CD4-positive, alpha-beta T cell treated with Interleukin-15 for 4 hours (primary cell): ENCODE results near the gene CCDC149.

Source experiments
- DNase-seq: peaks from one replicate; pipeline ENCODE4 v3.0.0-alpha.2; 2020; ENCODE audit warnings: low spot score

Gene CCDC149

GRCh38 chr4:24912252-24913118 lies at the start of gene CCDC149:
TSS of gene CCDC149 (minus strand) at chr4:24913042. CDS start at chr4:24912864, 178 bp downstream.
- DNase-seq: no peak

DNA sequence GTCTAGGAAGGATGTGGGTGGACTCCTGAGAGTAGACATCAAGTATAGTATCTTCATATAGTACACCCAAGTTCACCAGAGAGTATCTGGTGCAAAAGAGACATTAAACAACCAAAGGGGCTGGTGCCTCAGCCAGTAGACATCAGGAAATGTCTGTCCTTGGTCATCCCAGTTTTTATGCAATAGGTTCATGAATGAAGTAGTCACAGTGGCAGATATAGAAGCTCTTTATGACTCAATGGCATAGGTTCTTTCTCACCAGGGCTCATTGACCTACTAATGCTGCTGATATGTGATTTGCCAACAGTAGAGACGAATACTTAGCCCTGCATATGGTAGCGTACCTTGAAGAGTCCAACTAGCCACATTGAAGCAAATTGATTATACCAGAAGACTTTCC lies 45.0 kb upstream of the CCDC149 start:
- no peak for DNase-seq

DNA sequence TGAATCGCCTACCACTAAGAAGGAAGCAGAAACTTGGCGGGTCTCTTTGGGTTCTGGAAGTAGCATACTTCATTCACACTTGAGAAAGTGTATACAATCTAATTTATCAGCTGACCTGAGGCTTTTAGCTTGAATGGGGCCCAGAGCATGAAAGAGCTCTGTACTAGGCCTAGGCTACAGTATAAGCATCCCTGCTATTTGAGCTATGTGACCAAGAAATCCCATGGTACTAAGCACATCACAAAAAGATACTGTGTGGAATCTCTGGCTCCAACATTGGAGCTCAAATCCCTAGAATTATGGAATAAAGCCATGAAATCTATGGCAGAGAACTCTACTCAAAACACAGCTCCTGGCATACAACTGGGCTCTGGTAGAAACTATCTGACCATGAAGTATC lies 43.9 kb upstream of the CCDC149 start:
- DNase-seq: no peak

DNA sequence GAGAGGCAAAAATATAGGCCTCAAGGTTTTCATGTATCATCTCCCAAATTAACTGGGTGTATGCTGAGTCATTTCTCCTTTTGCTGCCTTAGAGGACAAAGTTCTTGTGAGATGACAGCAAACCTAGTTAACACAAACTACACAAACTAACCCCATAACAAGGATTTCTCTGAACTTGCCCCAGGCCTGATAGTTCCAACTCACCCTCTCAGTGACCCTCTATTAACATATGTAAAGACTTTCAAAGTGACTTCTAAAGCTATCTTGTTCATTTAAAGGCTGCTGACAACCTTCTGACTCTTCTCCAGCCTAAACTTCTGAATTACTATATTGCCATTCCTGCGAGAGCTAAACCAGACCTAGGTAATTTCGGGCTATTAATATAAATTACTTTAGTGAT lies 43.2 kb upstream of the CCDC149 start:
- no peak for DNase-seq

GRCh38 chr4:24952667-24953066 lies 39.8 kb upstream of the CCDC149 start:
- no peak for DNase-seq

DNA sequence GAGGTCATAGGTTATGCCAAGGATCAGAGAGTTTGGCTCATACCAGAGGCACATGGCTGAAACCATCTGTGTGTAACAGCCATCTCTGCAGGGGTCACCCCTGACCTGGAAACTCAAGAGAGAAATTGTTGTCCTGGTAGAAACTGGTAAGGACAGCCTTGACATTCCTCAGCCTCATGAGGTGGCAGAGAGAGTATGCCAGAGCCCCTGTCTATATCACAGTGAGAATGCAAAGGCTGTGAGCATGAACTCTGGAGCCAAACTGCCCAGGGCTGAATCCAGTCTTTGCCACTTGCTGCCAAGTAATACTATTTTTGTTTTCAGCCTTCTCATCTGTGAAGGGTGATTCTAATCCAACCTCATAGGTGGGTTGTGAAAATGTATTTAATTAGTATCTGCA lies 37.1 kb upstream of the CCDC149 start:
- DNase-seq: no peak

DNA sequence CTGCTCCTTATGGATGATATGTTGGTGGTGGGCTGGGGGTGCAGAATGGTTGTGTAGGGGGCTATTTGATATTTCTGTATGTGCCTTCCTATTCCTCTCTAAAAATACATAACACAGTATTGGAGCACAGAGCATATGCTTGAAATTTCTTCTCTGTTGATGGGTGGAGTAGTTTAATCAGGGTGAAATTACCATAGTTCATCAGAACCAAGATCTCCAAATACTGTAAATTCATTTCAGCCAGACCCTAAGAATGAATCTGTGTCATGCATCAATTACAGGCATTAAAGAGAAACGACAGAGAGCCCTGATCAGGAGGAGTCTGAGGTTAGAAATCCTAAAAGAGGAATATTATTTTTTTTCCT lies 25.1 kb upstream of the CCDC149 start:
- DNase-seq: no peak

- DNase-seq: no peak
Measured at GRCh38 chr4:24937176-24937916, 24.5 kb upstream of the CCDC149 start.

DNA sequence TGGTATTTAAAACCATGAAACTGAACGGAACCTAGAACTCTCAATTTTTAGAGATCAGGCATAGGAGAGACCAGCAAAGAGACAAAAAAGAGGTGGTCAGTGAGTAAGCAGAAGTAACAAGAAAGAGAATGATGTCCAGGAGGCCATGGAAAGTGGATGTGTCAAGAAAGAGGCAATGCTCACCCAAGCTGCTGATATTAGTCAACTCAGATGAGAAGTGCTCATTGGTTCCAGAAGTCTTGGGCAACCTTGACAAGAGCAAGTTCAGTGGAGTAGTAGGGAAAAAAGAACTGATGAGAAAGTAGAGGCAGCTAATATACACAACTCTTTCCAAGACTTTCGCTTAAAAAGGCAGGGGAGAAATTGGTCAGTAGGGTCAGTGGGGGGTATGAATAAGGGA lies 23.0 kb upstream of the CCDC149 start:
- DNase-seq: no peak

GRCh38 chr4:24934311-24934710 lies 21.5 kb upstream of the CCDC149 start:
- DNase-seq: no peak

DNA sequence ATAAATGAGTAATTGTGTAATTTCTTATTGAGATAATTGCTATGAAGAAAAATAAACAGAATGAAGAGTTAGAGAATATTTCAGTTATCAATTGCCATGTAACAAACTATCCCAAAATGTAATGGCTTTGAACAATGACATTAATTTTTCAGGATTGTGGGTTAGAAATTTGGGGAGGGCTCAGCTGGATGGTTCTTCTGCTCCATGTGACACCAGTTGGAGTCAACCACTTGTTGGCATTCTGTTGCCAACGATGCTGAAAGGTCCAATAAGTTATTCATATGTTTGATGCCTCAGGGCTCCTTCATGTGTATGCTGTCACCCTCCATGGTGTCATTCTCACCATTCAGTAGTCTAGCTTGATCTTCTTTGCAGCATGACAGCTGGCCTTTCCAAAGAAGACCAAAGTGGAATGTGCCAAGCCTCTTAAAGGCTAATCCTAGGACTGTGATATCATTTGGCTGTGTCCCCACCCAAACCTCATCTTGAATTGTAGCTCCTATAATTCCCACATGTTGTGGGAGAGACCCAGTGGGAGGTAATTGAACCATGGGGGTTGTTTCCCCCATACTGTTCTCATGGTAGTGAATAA lies 20.9 kb upstream of the CCDC149 start:
- no peak for DNase-seq

DNA sequence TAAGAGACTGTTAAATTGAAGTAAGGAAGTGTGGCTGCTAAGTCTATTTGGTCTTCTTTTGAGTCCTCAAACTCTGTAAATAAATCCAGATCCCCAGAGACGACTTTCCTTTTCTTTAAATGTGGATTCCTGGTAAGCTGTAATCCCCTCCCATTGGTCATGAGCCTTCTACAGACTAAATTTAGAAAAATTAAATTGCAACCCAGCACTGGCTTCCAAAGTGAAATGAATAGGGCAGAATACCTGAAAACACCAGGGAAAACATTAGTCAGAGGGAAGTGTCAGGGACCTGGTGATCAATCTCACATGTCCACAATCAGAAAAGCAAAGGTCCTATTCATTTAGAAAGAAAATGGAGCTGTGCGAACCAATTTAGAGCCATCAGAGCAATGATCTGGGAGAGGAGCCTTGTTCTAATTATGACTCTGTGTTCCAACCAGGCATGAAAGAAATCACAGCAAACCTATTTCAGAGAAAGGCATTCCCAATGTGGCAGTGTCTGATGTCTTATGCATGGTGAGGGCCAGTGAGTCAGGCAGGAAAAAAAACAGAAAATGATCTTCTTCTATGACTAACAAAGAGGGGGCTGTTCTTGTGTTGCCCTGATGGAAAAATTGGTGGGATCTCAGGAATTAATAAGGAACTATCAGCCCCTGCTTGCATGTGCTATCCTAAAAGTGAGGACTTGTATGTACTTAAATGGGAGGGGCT lies 19.8 kb upstream of the CCDC149 start:
- DNase-seq: no peak

DNA sequence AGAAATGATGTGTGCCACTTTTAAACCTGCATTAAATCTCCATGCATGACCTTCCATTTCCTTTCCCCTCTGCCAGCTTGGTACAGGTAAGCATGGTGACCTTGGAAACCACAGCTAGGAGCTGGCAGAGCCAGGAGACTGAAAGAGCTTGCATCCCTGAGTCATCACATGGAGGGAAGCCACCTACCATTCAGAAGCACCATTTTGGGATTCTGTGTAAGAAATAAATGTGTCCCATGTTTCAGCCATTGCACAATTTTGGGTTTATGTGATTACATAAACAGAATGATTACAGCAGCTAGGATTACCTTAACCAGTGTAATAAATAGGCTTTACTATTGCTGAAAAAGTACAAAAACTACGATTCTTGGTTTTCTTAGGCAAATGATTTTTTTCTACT lies 17.3 kb upstream of the CCDC149 start:
- DNase-seq: no peak

DNA sequence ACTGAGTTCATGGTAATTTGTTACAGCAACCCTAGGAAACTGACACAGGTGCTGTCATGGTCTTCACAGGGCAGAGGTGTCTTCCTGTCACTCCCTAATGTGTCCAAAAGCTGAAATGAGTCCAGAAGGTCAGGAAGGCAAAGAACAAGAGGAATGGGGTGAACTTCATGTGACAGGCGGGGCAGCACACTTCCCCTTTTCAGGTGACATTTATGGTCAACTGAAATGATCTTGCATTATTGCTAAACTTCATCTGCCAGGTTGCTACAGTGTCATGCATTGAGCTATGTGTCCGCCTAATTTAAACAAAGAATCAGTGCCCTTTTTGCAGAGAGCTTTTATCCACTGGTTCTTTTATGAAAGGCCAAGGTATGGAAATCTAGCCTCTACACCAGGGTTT lies 15.9 kb upstream of the CCDC149 start:
- no peak for DNase-seq

DNA sequence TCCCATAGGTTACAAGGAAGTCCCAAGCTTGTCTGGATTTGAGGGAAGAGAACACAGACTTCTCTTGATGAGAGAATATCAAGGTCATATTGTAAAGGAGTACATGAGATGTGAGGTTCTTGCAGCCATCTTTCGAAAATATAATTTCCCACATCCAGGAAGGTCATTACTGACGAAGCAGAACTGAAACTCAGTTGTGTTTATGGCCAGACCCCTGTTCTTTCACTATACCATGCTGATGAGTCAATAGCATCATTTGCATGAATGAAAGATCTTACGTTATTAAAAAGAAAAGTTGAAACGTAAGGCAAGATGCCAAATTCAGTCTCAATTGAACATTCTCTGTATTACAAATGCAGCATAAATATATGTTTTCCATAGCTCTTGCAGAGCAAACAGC lies 14.2 kb upstream of the CCDC149 start:
- no peak for DNase-seq

DNA sequence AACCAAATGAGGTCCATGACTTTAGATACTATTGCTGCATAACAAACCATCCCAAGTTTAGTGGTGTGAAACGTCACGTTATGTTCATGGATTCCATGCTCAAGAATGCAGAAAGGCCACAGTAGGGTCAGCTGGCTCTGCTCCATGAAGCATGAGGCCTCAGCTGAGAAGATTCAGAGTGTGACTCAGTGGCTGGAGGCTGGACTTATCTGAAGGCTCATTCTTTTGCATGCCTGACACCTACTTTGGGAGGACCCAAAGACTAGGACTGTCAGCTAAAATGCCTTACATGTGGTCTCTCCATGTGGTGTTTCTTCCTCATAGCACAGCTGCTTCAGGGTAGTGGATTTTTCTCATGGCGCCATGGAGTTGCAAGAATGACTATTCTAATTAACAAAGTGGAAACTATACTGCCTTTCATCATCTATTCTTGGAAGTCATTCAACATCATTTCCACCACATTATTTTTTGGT lies 11.5 kb upstream of the CCDC149 start:
- DNase-seq: no peak

GRCh38 chr4:24923550-24923949 lies 10.7 kb upstream of the CCDC149 start:
- no peak for DNase-seq

- no peak for DNase-seq
Measured at GRCh38 chr4:24923002-24923401, 10.2 kb upstream of the CCDC149 start.

DNA sequence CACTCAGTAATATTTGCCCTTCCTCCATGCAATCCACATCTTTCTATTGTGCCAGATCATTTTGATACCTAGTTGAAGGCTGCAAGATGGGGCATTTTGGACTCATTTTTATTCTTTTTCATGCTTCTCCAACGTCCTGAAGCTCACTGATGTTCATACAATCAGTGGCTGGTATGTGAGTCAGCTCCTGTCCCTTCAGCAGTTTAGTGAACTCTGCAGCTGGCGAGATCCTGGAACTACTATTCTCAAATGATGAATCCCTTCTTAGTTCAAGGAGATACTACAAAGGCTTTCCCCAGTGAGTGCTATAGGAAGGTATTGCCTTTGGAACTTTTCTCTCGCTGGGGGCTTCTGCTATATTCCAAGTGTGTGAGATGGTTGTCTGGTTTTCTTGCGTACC lies 9.6 kb upstream of the CCDC149 start:
- DNase-seq: no peak

- no peak for DNase-seq
Measured at GRCh38 chr4:24921491-24921890, 8.6 kb upstream of the CCDC149 start.

GRCh38 chr4:24920008-24920407 lies 7.2 kb upstream of the CCDC149 start:
- no peak for DNase-seq

GRCh38 chr4:24917076-24917856 lies 4.4 kb upstream of the CCDC149 start:
- no peak for DNase-seq
